ENCODE results near the gene SRGAP1. TPM values are rescaled to one million over a fixed set of nuclear protein-coding genes. Genes with fewer than 3 reads are reported as not detected.

The SRGAP1 gene
- total and polyA plus RNA-seq, 2 of the 8 experiments (the other 6 are each of a cell fraction or from before 2014, with no cell fraction given): 3.2 to 7.3 TPM

DNA sequence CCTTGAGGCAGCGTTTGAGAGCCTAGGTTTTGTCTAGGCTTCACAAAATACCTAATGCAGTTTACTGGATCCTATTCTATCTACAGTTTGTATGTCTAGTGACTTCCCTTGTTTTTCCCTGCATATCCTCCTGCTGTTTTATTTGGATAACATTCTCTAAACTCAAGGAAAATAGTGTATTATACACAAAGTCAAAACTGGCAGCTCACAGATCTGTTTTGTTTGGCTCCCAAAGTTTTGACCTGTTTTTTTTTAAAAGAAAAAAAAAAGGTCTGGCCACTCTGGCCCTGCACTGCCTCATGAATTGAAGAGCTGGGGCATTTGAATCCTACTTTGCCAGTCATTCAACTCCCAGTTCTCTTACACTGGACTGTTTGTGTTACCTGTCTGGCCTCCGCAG is 222.3 kb downstream of the SRGAP1 start:
- no peak overlapping the region for H3K23ac ChIP-seq (ENCODE audit: insufficient read length)
- TF ChIP-seq USF2 (IDR thresholded peaks at IDR 0.05; ENCODE audit: low read length): no peak
- TF ChIP-seq SUZ12 (IDR thresholded peaks at IDR 0.05; ENCODE audit: low read length): no peak
- TF ChIP-seq HDAC2 (IDR thresholded peaks at IDR 0.05; ENCODE audit: borderline replicate concordance in 1 of 2, low read depth in 2 of 2, low read length in 2 of 2): no peak
- TF ChIP-seq CTCF (IDR thresholded peaks at IDR 0.05; ENCODE audit: control extremely low read depth in 1 of 3, insufficient read depth in 1 of 3, low read depth in 1 of 3, low read length in 3 of 3): no peak
- no peak for TF ChIP-seq RNF2 (IDR thresholded peaks at IDR 0.05; ENCODE audit: borderline replicate concordance, low read depth, low read length, missing control alignments, poor library complexity, severe bottlenecking)

More for the DNA sequence above, 222.3 kb downstream of the SRGAP1 start:
- H4K20me1 ChIP-seq (replicated peaks in 1 of 2; ENCODE audit: control insufficient read depth in 1 of 2, insufficient read depth in 2 of 2, low read length in 2 of 2): no peaks in the 10 kb centered on the region
- H2BK120ac ChIP-seq (replicated peaks; ENCODE audit: low read depth, low read length): no peak overlapping the region
- H2BK12ac ChIP-seq (ENCODE audit: low read depth, low read length): no peak overlapping the region
- WGBS, 2 experiments (ENCODE audit: extremely low coverage in 1 of 2, insufficient coverage in 1 of 2, insufficient read length in 1 of 2, insufficient replicate concordance in 2 of 2, low coverage in 1 of 2, low lambda C conversion rate in 2 of 2, missing lambda C conversion rate in 1 of 2): 92% methylated on average over 2 of the region's 2 CpGs; no CpG with 5 or more reads in 1 of the 2 experiments
- no peak overlapping the region for H4K8ac ChIP-seq (ENCODE audit: extremely low read depth, insufficient read depth, low read length)
- H3K4ac ChIP-seq (replicated peaks; ENCODE audit: insufficient read length, low read depth, low read length): no peak overlapping the region
- no peaks in the 10 kb centered on the region for H3K9me3 ChIP-seq (ENCODE audit: insufficient read depth in 2 of 2, low read depth in 1 of 2, low read length in 1 of 2)
- no peak overlapping the region for H3K18ac ChIP-seq (ENCODE audit: extremely low read depth, low read length)
- DNase-seq (ENCODE audit: low read depth in 1 of 2, low spot score in 2 of 2): no peak
- no peak overlapping the region for H4K91ac ChIP-seq (replicated peaks; ENCODE audit: insufficient read length, low read length)
- H3K14ac ChIP-seq (ENCODE audit: insufficient read length): no peak overlapping the region
- no peak overlapping the region for H3K56ac ChIP-seq (replicated peaks; ENCODE audit: insufficient read length, low read depth, low read length)
- H2BK20ac ChIP-seq (ENCODE audit: low read length): no peak overlapping the region
- H3K4me2 ChIP-seq (ENCODE audit: insufficient read depth in 1 of 2, low read depth in 2 of 2, low read length in 2 of 2): no peak overlapping the region
- H3K36me3 ChIP-seq (ENCODE audit: control insufficient read depth in 2 of 4, insufficient read depth in 4 of 4, low read length in 3 of 4): no peaks in the 10 kb centered on the region; a peak in 1 of 8 replicates
- H3K9ac ChIP-seq (replicated peaks in 1 of 4; ENCODE audit: extremely low read depth in 1 of 4, low read depth in 3 of 4, low read length in 3 of 4): no peak overlapping the region
- H3K27ac ChIP-seq (ENCODE audit: low read depth, low read length): no peak overlapping the region
- no peak for FAIRE-seq
- H4K5ac ChIP-seq (ENCODE audit: insufficient read length, low read depth, low read length): no peak overlapping the region
- no peak overlapping the region for H2BK15ac ChIP-seq (ENCODE audit: low read length)
- H3K4me1 ChIP-seq (replicated peaks in 1 of 4; ENCODE audit: control insufficient read depth in 3 of 4, insufficient read depth in 4 of 4, low read length in 3 of 4): no peaks in the 10 kb centered on the region
- CTCF ChIA-PET (ENCODE audit: partially characterized antibody): interaction anchor here (0.9 kb wide), 1 partner anchor 12 kb away, joined by 3 read pairs; no protein-coding TSS in a partner anchor
- H2AFZ ChIP-seq (ENCODE audit: low read length): no peak overlapping the region
- H3K4me3 ChIP-seq (ENCODE audit: extremely low read depth in 1 of 4, insufficient read depth in 2 of 4, low read depth in 3 of 4, low read length in 4 of 4): no peak overlapping the region
- H3K79me1 ChIP-seq (ENCODE audit: low read depth, low read length): no peaks in the 10 kb centered on the region
- no peaks in the 10 kb centered on the region; the same call in 1 of the 2 replicates for H3K23me2 ChIP-seq (ENCODE audit: low read depth, low read length)
- H3K27me3 ChIP-seq (replicated peaks in 1 of 4; ENCODE audit: control insufficient read depth in 3 of 4, extremely low read depth in 1 of 4, insufficient read depth in 3 of 4, low read length in 3 of 4): no peaks in the 10 kb centered on the region
- H2AK5ac ChIP-seq (ENCODE audit: low read depth, low read length): no peak overlapping the region
- no peaks in the 10 kb centered on the region for H3K79me2 ChIP-seq (ENCODE audit: control insufficient read depth in 1 of 2, insufficient read depth in 2 of 2, low read length in 2 of 2)
- no peak overlapping the region for H2BK5ac ChIP-seq (ENCODE audit: low read depth, low read length)
- POLR2A ChIA-PET (ENCODE audit: partially characterized antibody): no interaction called here
